Measurements from ENCODE around the gene INCA1. TPM values are rescaled to one million over a fixed set of nuclear protein-coding genes. Genes with fewer than 3 reads are reported as not detected.
"Not testable (repeated sequence)": the region's sequence is repeated elsewhere in the genome, so short reads cannot be mapped to it uniquely, and the experiment has no call there.

INCA1 gene
- 0.14 TPM in 1 of 2 replicates, not detected in the other for total RNA-seq (2014; rRNA removed; shearing (Covaris generic))

GRCh38 chr17:4997302-4998026 lies at the start of gene INCA1, which contains the start of gene KIF1C:
TSS of gene INCA1 (minus strand) at chr17:4997522. CDS start at chr17:4994437, 3,085 bp downstream.
TSS of gene KIF1C (plus strand) at chr17:4997950. CDS start at chr17:5000247, 2,297 bp downstream.
- in situ Hi-C loops (cut with HindIII; ENCODE audit: low sequenced_read_pairs), result no loop called here
- peak; percentile 95 for DNase-seq (ENCODE audit: low spot score)

GRCh38 chr17:5045496-5045895 lies 48.2 kb upstream of the INCA1 start:
- no peak for DNase-seq (ENCODE audit: low spot score)
- in situ Hi-C loops (cut with HindIII; ENCODE audit: low sequenced_read_pairs), result no loop called here

GRCh38 chr17:5044630-5045029 lies 47.3 kb upstream of the INCA1 start:
- DNase-seq (ENCODE audit: low spot score), result no peak
- in situ Hi-C loops (cut with HindIII; ENCODE audit: low sequenced_read_pairs), result no loop called here

GRCh38 chr17:5043524-5043923 lies 46.2 kb upstream of the INCA1 start:
- DNase-seq (ENCODE audit: low spot score), result no peak
- in situ Hi-C loops (cut with HindIII; ENCODE audit: low sequenced_read_pairs), result no loop called here

- no peak for DNase-seq (ENCODE audit: low spot score)
- in situ Hi-C loops (cut with HindIII; ENCODE audit: low sequenced_read_pairs), result no loop called here
These were observed 45.1 kb upstream of the INCA1 start for GRCh38 chr17:5042157-5043022.

GRCh38 chr17:5035315-5035714 lies 38.0 kb upstream of the INCA1 start, which contains the start of gene SLC52A1:
TSS of gene SLC52A1 (minus strand) at chr17:5035426. CDS start at chr17:5034606, 820 bp downstream.
- in situ Hi-C loops (cut with HindIII; ENCODE audit: low sequenced_read_pairs), result no loop called here

GRCh38 chr17:5034651-5035050 lies 37.3 kb upstream of the INCA1 start:
- DNase-seq (ENCODE audit: low spot score), result no peak
- in situ Hi-C loops (cut with HindIII; ENCODE audit: low sequenced_read_pairs), result no loop called here

More at GRCh38 chr17:5035315-5035714, 38.0 kb upstream of the INCA1 start, which contains the start of gene SLC52A1:
- DNase-seq (ENCODE audit: low spot score), result no peak

GRCh38 chr17:5034063-5034462 lies 36.7 kb upstream of the INCA1 start:
- in situ Hi-C loops (cut with HindIII; ENCODE audit: low sequenced_read_pairs), result no loop called here
- DNase-seq (ENCODE audit: low spot score), result no peak

GRCh38 chr17:5033352-5034015 lies 36.2 kb upstream of the INCA1 start:
- in situ Hi-C loops (cut with HindIII; ENCODE audit: low sequenced_read_pairs), result no loop called here
- no peak for DNase-seq (ENCODE audit: low spot score)

GRCh38 chr17:5032865-5033264 lies 35.5 kb upstream of the INCA1 start:
- DNase-seq (ENCODE audit: low spot score), result no peak
- in situ Hi-C loops (cut with HindIII; ENCODE audit: low sequenced_read_pairs), result no loop called here

GRCh38 chr17:5031365-5032082 lies 34.2 kb upstream of the INCA1 start:
- in situ Hi-C loops (cut with HindIII; ENCODE audit: low sequenced_read_pairs), result no loop called here
- DNase-seq (ENCODE audit: low spot score), result peak; percentile 76

GRCh38 chr17:5030168-5030567 lies 32.8 kb upstream of the INCA1 start:
- in situ Hi-C loops (cut with HindIII; ENCODE audit: low sequenced_read_pairs); DNase-seq (ENCODE audit: low spot score): not testable (repeated sequence)

- in situ Hi-C loops (cut with HindIII; ENCODE audit: low sequenced_read_pairs), result no loop called here
- DNase-seq (ENCODE audit: low spot score), result no peak
These were observed 30.6 kb upstream of the INCA1 start for GRCh38 chr17:5027916-5028315.

- in situ Hi-C loops (cut with HindIII; ENCODE audit: low sequenced_read_pairs), result no loop called here
- no peak for DNase-seq (ENCODE audit: low spot score)
These were observed 30.0 kb upstream of the INCA1 start for GRCh38 chr17:5027299-5027698.

- DNase-seq (ENCODE audit: low spot score), result no peak
- in situ Hi-C loops (cut with HindIII; ENCODE audit: low sequenced_read_pairs), result no loop called here
These were observed 27.3 kb upstream of the INCA1 start for GRCh38 chr17:5024604-5025003.

GRCh38 chr17:5023588-5024147 lies 26.3 kb upstream of the INCA1 start:
- no peak for DNase-seq (ENCODE audit: low spot score)
- in situ Hi-C loops (cut with HindIII; ENCODE audit: low sequenced_read_pairs), result no loop called here

GRCh38 chr17:5022171-5022711 lies 24.9 kb upstream of the INCA1 start:
- in situ Hi-C loops (cut with HindIII; ENCODE audit: low sequenced_read_pairs), result no loop called here
- no peak for DNase-seq (ENCODE audit: low spot score)

GRCh38 chr17:5020502-5021023 lies 23.2 kb upstream of the INCA1 start:
- DNase-seq (ENCODE audit: low spot score), result no peak
- in situ Hi-C loops (cut with HindIII; ENCODE audit: low sequenced_read_pairs), result no loop called here

All from G401 (cell line).